AG10803 (cell line): Measurements from ENCODE around the gene DYNLT1.
"Not testable (repeated sequence)": the region's sequence is repeated elsewhere in the genome, so short reads cannot be mapped to it uniquely, and the experiment has no call there.

Experiments used
- DNase-seq: peaks from one replicate; pipeline ENCODE4 v3.0.0; 2010; ENCODE audit warnings: low read depth
- H3K4me3 ChIP-seq: 2 replicates; pipeline ENCODE4 v1.5.1; 2011; ENCODE audit warnings: mild to moderate bottlenecking, low read length, control low read depth
- CTCF ChIP-seq: conservative IDR thresholded peaks from 2 replicates; pipeline ENCODE4 v1.5.1; 2011; ENCODE audit warnings: mild to moderate bottlenecking, low read length, control low read depth, inconsistent platforms

Gene DYNLT1

GRCh38 chr6:158619922-158620801 is 24.4 kb downstream of the DYNLT1 start:
- H3K4me3 ChIP-seq = no peak overlapping the region
- DNase-seq = no peak
- TF ChIP-seq CTCF = no peak

GRCh38 chr6:158618289-158618688 is 26.3 kb downstream of the DYNLT1 start:
- not testable (repeated sequence) for DNase-seq, H3K4me3 ChIP-seq

GRCh38 chr6:158614606-158615005 is 29.9 kb downstream of the DYNLT1 start:
- not testable (repeated sequence) for DNase-seq, H3K4me3 ChIP-seq

GRCh38 chr6:158611541-158612370 is 32.8 kb downstream of the DYNLT1 start:
- TF ChIP-seq CTCF = no peak
- no peak for DNase-seq
- no peak overlapping the region for H3K4me3 ChIP-seq

- H3K4me3 ChIP-seq = no peak overlapping the region
- no peak for TF ChIP-seq CTCF
- no peak for DNase-seq
These were observed 33.5 kb downstream of the DYNLT1 start for GRCh38 chr6:158611039-158611438.

- no peak overlapping the region for H3K4me3 ChIP-seq
- no peak for TF ChIP-seq CTCF
- no peak for DNase-seq
These were observed 34.1 kb downstream of the DYNLT1 start for GRCh38 chr6:158610319-158610968.

GRCh38 chr6:158609455-158610155 is 34.9 kb downstream of the DYNLT1 start:
- no peak for DNase-seq
- TF ChIP-seq CTCF = no peak
- H3K4me3 ChIP-seq = no peak overlapping the region
